ENCODE results near the gene NPEPPS.

NPEPPS gene

DNA sequence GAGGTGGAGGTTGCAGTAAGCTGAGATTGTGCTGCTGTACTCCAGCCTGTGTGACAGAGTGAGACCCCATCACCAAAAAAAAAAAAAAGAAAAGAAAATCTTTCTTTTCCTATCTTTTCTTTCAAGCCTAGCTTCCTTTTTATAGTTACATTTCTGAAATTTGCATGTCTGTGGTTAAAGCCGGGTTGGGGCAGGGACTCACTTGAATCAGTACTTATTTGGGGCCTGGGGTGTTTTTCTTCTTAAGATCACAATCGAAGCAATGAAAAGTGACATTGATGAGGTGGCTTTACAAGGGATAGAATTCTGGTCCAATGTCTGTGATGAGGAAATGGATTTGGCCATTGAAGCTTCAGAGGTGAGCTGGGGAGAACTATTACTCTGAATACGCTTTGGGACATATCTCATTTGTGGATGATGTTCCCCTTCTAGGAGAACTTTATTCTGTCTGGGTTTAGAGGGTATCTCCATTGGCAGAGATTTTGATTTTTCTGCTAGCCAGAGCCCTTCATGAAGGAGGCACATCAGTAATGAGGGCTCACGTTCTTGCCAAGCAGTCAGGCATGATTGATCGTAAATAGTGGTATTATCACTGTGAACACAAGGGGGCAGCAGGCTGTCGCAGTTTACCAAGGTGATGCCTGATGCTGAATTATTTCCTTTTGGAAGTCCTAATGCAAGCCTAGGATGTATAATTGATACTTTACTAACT is 133.2 kb downstream of the NPEPPS start:
- DNase-seq (ENCODE audit: low read depth, low spot score), result peak; percentile 35

GRCh38 chr17:47664624-47664941 is 133.7 kb downstream of the NPEPPS start:
- DNase-seq (ENCODE audit: low read depth, low spot score), result no peak

- DNase-seq (ENCODE audit: low read depth, low spot score), result no peak
These were observed 134.7 kb downstream of the NPEPPS start for GRCh38 chr17:47665655-47666054.

DNA sequence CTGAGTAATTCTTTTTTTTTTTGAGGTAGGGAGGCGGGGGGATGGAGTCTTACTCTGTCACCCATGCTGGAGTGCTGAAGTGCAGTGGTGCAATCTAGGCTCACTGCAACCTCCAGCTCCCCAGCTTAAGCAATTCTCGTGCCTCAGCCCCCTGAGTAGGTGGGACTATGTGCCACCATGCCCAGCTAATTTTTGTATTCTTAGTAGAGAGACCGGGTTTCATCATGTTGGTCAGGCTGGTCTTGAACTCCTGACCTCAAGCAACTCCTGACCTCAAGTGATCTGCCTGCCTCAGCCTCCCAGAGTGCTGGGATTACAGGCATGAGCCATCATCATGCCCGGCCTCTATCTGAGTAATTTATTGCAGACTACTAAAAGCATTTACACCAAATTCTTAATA is 138.2 kb downstream of the NPEPPS start:
- DNase-seq (ENCODE audit: low read depth, low spot score), result no peak

DNA sequence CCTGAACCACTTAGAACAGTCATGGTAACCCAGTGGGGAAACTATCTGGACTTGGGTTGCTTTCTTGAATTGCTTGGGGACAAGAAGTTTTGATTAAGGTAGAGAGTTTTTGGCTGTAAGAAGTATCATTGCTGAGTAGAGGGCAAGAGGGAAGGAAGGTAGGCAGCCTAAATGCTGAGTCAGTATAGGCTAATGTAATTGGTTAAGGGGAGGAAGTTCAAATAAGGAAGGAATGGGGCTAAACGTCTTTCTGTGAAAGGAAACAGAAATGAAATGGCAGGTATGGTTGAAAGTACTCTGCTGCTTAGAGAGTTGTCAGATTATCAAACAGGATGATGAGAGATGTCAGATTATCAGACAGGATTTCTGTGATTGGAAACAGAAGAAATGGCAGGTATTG is 139.2 kb downstream of the NPEPPS start:
- no peak for DNase-seq (ENCODE audit: low read depth, low spot score)

Data from iPS DF 19.7 (cell line).